CD4-positive, alpha-beta T cell (primary cell): ENCODE results near the gene TGFBI. TPM values are rescaled to one million over a fixed set of nuclear protein-coding genes. Genes with fewer than 3 reads are reported as not detected.

ENCODE experiments used
- ATAC-seq: fragments of 200-7000 bp; cut with Tn5 transposase; one replicate; pipeline ENCODE4 v1.10.0; 2022; ENCODE audit warnings: mild to moderate bottlenecking; ENCODE audit not compliant: poor library complexity
- CTCF ChIA-PET: fragments of 350-600 bp; sonication (Branson Sonifier 250); formaldehyde crosslinking; loops from one replicate; lab custom pipeline; 2021; ENCODE audit warnings: antibody characterized with exemption, inconsistent platforms; lab: Charles Lee
- POLR2A ChIA-PET: fragments of 350-600 bp; sonication (Branson Sonifier 250); formaldehyde crosslinking; loops from one replicate; lab custom pipeline; 2021; ENCODE audit warnings: antibody characterized with exemption, inconsistent platforms; lab: Charles Lee
- DNase-seq, 14 experiments: peaks; one replicate each; pipeline ENCODE4 v3.0.0-alpha.2; 2013 to 2020; ENCODE audit warnings: mixed read lengths in 2 of 14
- H3K27ac ChIP-seq, 2 donors: one replicate each; pipeline versions ENCODE4 v1.5.1 to v1.7.0; 2013; ENCODE audit warnings: low read length in 2 of 2, low read depth in 1 of 2, mild to moderate bottlenecking in 1 of 2
- H3K27me3 ChIP-seq, 2 experiments: 1 replicate in 1 of 2; 2 replicates in 1 of 2; pipeline versions ENCODE4 v1.6.1 to v1.7.0; 2013; ENCODE audit warnings: low read length in 2 of 2, control low read depth in 1 of 2, mild to moderate bottlenecking in 1 of 2, moderate library complexity in 1 of 2; ENCODE audit not compliant: insufficient read depth in 2 of 2, control insufficient read depth in 1 of 2
- H3K36me3 ChIP-seq: one replicate; pipeline ENCODE4 v1.6.1; 2013; ENCODE audit warnings: low read length, control low read depth; ENCODE audit not compliant: insufficient read depth
- H3K4me1 ChIP-seq: one replicate; pipeline ENCODE4 v1.6.1; 2013; ENCODE audit warnings: low read length, control low read depth; ENCODE audit not compliant: insufficient read depth
- H3K4me3 ChIP-seq: one replicate; pipeline ENCODE4 v1.5.1; 2013; ENCODE audit warnings: mild to moderate bottlenecking, low read length, moderate library complexity
- H3K9me3 ChIP-seq, 2 experiments: 1 replicate in 1 of 2; 2 replicates in 1 of 2; pipeline versions ENCODE4 v1.6.1 to v1.7.0; 2013; ENCODE audit warnings: low read length in 2 of 2, mild to moderate bottlenecking in 2 of 2, control low read depth in 1 of 2, moderate library complexity in 1 of 2; ENCODE audit not compliant: control insufficient read depth in 1 of 2, insufficient read depth in 1 of 2
- H3K27ac Mint-ChIP-seq: one replicate; pipeline ENCODE4 v1.8.0; 2020; ENCODE audit warnings: mixed read lengths
- H3K27me3 Mint-ChIP-seq: one replicate; pipeline ENCODE4 v1.8.0; 2021; ENCODE audit warnings: mixed read lengths
- H3K36me3 Mint-ChIP-seq: one replicate; pipeline ENCODE4 v1.8.0; 2021; ENCODE audit warnings: low read depth, mixed read lengths
- H3K4me1 Mint-ChIP-seq: one replicate; pipeline ENCODE4 v1.8.0; 2021; ENCODE audit warnings: low read depth, mixed read lengths
- H3K4me3 Mint-ChIP-seq: one replicate; pipeline ENCODE4 v1.8.0; 2020; ENCODE audit warnings: mild to moderate bottlenecking, mixed read lengths
- H3K9me3 Mint-ChIP-seq: one replicate; pipeline ENCODE4 v1.8.0; 2020; ENCODE audit warnings: mixed read lengths
- CTCF ChIP-seq: fragments of 200-600 bp; IDR thresholded peaks from one replicate; pipeline ENCODE4 v1.8.0; 2022; ENCODE audit warnings: antibody characterized with exemption, mild to moderate bottlenecking
- intact Hi-C, 2 experiments: fragments of 100-400 bp; cut with DNase I in 1 of 2; cut with micrococcal nuclease in 1 of 2; formaldehyde crosslinking; loops; one replicate each; pipeline versions ENCODE4 v1.15.1 to v1.9.0; 2023 to 2025; cut with DNase I, micrococcal nuclease
- total RNA-seq, 174 experiments: library from RNA in 2 of 174; stranded (reverse) in 2 of 174; gene quantifications; one replicate each; pipeline ENCODE4 v1.2.3 and lab custom pipeline; 2021 to 2026

TGFBI gene
- total RNA-seq, 2 experiments from 2014 or later: 4.8 to 5.9 TPM

DNA sequence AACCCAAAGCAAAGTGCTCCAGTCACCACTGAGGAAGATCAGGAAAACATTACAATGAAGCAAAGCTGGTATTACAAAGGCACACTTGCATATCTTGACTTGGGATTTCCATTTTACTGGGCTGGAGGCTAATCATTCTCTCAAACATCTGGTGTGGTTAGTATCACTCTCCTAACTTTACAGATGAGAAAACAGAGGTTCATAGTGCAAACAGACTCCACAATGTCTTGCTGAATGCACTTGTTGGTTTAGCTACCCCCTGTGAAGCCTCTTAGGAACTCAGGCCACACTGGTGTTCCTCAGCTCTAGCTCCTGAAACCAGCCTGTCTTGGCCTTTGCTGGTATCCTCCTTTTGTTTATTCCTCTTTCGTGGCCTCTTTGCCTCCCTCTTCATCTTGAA, 74.3 kb downstream of the TGFBI start:
- H3K27me3 ChIP-seq: no peaks in the 10 kb centered on the region
- H3K36me3 ChIP-seq: no peaks in the 10 kb centered on the region
- no peaks in the 10 kb centered on the region for H3K9me3 ChIP-seq
- no peak overlapping the region for H3K4me3 Mint-ChIP-seq
- no peak overlapping the region for H3K27ac ChIP-seq
- no peaks in the 10 kb centered on the region for H3K36me3 Mint-ChIP-seq
- no peak overlapping the region for H3K27ac Mint-ChIP-seq
- TF ChIP-seq CTCF: no peak
- no peak for DNase-seq
- H3K4me1 ChIP-seq: no peaks in the 10 kb centered on the region
- no peaks in the 10 kb centered on the region for H3K9me3 Mint-ChIP-seq
- H3K4me1 Mint-ChIP-seq: no peaks in the 10 kb centered on the region
- ChIA-PET POLR2A (no interaction called here), CTCF (no interaction called here)
- no peak overlapping the region for H3K4me3 ChIP-seq
- intact Hi-C loops: no loop called here
- peaks cover 4% of the 10 kb centered on the region for H3K27me3 Mint-ChIP-seq
- no peak for ATAC-seq

DNA sequence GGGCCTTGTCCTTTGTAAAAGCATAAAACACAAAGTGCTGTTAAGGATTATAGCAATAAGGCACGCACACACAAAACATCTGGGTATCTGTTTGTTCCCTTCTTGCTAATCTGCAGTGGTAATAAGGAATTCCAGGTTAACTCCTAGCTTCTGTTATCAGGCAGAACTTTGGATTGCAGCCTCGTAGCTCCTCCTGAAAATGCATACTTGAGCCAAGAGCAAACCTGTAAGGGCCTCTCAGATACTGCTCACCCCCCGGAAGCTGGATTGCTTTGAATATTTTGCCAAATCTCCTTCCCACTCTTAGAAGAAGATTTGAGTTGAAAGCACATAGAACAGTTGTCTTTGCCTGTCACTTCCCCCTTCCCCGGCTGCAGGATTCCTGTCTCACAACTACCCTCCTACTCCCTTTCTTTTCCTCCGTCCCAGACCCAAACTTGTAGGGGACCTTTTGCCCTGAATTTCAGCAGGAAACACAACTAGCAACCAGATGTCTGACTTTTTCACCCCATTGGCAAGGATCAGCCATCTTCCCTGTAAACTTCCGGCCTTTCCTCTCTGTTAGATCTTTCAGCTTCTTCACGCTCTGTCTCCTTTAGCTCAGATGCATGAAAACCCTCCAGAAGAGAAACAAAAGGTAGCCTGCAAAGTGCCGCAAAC, 75.6 kb downstream of the TGFBI start:
- CTCF ChIA-PET: no interaction called here

DNA sequence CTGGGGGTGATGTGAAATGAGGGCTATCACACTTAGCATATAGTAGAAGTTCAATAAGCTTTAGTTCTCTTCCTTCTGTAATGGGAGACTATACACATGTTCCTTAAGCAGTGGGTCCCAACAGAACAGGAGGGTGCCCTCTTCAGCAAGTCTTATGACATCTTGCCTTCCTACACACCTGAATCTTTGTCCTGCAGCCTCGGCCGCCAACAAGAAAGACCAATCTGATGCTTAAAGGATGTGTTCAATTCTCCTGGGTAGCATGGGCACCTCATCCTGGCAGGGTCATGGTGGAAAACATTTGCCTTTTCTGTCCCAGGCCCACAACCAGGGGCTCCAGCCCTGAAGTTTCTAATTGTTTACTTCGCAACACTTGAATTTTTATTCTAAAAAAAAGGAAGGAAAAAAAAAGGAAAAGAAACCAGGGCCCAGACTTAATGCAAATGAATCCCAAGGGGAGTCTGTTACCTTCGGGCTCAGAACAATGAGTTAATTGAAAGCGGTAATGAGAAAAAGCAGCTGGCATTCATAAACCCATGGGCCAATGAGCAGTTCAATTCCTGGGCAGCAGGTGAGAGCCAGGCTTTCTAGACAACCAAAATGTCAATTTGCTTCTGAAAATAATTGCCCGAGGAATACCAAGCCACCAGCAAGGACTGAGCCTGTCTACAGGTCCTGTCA, 77.7 kb downstream of the TGFBI start:
- H3K36me3 Mint-ChIP-seq: no peaks in the 10 kb centered on the region
- no peaks in the 10 kb centered on the region for H3K4me1 Mint-ChIP-seq
- H3K9me3 ChIP-seq: no peaks in the 10 kb centered on the region
- DNase-seq: no peak
- H3K4me1 ChIP-seq: no peaks in the 10 kb centered on the region
- H3K27me3 Mint-ChIP-seq: peaks cover 4% of the 10 kb centered on the region
- POLR2A ChIA-PET: no interaction called here
- peaks cover 0 to 3% of the 10 kb centered on the region in 2 experiments for H3K27me3 ChIP-seq
- intact Hi-C loops: no loop called here
- H3K27ac Mint-ChIP-seq: no peak overlapping the region
- TF ChIP-seq CTCF: no peak
- no peak for ATAC-seq
- H3K36me3 ChIP-seq: no peaks in the 10 kb centered on the region
- no peak overlapping the region for H3K4me3 Mint-ChIP-seq
- H3K4me3 ChIP-seq: no peak overlapping the region
- CTCF ChIA-PET: no interaction called here
- no peaks in the 10 kb centered on the region for H3K9me3 Mint-ChIP-seq
- H3K27ac ChIP-seq: no peak overlapping the region

More for the DNA sequence above, 75.6 kb downstream of the TGFBI start:
- Mint-ChIP-seq H3K9me3 (no peaks in the 10 kb centered on the region), H3K27ac (no peak overlapping the region), H3K4me1 (no peaks in the 10 kb centered on the region), H3K4me3 (no peak overlapping the region), H3K27me3 (peaks cover 4% of the 10 kb centered on the region), H3K36me3 (no peaks in the 10 kb centered on the region)
- Histone ChIP-seq H3K27ac (no peak overlapping the region), H3K36me3 (no peaks in the 10 kb centered on the region), H3K4me3 (no peak overlapping the region), H3K9me3 (no peaks in the 10 kb centered on the region), H3K27me3 (peaks cover 0 to 3% of the 10 kb centered on the region in 2 experiments), H3K4me1 (no peaks in the 10 kb centered on the region)
- no peak for TF ChIP-seq CTCF
- POLR2A ChIA-PET: no interaction called here
- intact Hi-C loops: no loop called here
- ATAC-seq (no peak), DNase-seq (no peak)
